HG02840 (cell line): ENCODE measurements around the gene INO80B.
"Not testable (repeated sequence)": the region's sequence is repeated elsewhere in the genome, so short reads cannot be mapped to it uniquely, and the experiment has no call there.

ENCODE experiments used
- ATAC-seq: cut with Tn5 transposase; IDR thresholded peaks from one replicate; pipeline ENCODE4 v1.9.1; 2021; ENCODE audit warnings: mild to moderate bottlenecking, moderate library complexity, moderate number of reproducible peaks; ENCODE audit not compliant: unreplicated experiment, low FRiP score

The INO80B gene

GRCh38 chr2:74424995-74425406 lies 29.9 kb upstream of the INO80B start:
- no peak for ATAC-seq

GRCh38 chr2:74425523-74425922 lies 29.4 kb upstream of the INO80B start:
- ATAC-seq = no peak

GRCh38 chr2:74426181-74426758 lies 28.6 kb upstream of the INO80B start:
- no peak for ATAC-seq

- ATAC-seq = no peak
Measured at GRCh38 chr2:74427551-74427950, 27.3 kb upstream of the INO80B start.

- ATAC-seq = no peak
Measured at GRCh38 chr2:74428675-74429074, 26.2 kb upstream of the INO80B start.

GRCh38 chr2:74429487-74430451 lies 25.1 kb upstream of the INO80B start:
- ATAC-seq = no peak

GRCh38 chr2:74430502-74430901 lies 24.4 kb upstream of the INO80B start:
- ATAC-seq = no peak

GRCh38 chr2:74436111-74436805 lies 18.6 kb upstream of the INO80B start:
- ATAC-seq = no peak

GRCh38 chr2:74436848-74437695 lies 17.8 kb upstream of the INO80B start:
- no peak for ATAC-seq

- no peak for ATAC-seq
Measured at GRCh38 chr2:74438248-74438647, 16.6 kb upstream of the INO80B start.

- no peak for ATAC-seq
Measured at GRCh38 chr2:74439373-74439772, 15.5 kb upstream of the INO80B start.

GRCh38 chr2:74439803-74440377 lies 15.0 kb upstream of the INO80B start:
- no peak for ATAC-seq

GRCh38 chr2:74440378-74441169 lies 14.3 kb upstream of the INO80B start:
- ATAC-seq = peak; percentile 52

GRCh38 chr2:74441170-74441689 lies 13.7 kb upstream of the INO80B start:
- ATAC-seq = no peak

GRCh38 chr2:74441690-74442482 lies 13.0 kb upstream of the INO80B start, which contains the start of gene RTKN:
RTKN (minus strand) TSS chr2:74441937; CDS start chr2:74441816, 121 bp downstream.
- no peak for ATAC-seq

GRCh38 chr2:74442483-74443297 lies 12.2 kb upstream of the INO80B start:
- ATAC-seq = not testable (repeated sequence)
